ENCODE data around the gene AP3D1. TPM values are rescaled to one million over a fixed set of nuclear protein-coding genes. Genes with fewer than 3 reads are reported as not detected.

Gene AP3D1
- total RNA-seq, 2 experiments from 2014 or later = 73.7 to 74.1 TPM

DNA sequence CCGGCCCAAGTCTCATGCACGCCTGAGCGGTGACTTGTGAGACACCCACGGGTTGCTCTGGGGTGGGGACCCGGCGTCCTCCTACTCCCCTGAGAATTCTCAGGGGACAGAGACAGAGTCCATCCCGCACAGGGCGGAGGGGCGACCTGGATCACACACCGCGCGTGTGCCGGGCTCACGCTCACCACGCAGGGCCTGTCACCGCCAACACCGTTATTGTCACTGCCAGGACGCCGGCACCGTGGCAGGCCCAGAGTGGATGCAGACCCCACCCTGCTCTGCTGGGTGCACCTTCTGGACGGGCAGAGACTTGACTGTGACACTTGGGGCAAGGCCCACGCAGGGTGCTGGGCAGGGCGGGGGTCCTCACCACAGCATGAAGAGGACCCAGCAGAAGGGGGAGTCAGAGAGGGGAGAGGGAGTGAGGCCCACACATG lies 71.5 kb downstream of the AP3D1 start:
- ChIA-PET CTCF (interaction anchor here (0.7 kb wide), 1 partner anchor 10 kb away, joined by 3 read pairs; no protein-coding TSS in a partner anchor), POLR2A (interaction anchor here (1.3 to 1.6 kb wide), 2 partner anchors 8 to 11 kb away, joined by 3 to 4 read pairs; no protein-coding TSS in a partner anchor)
- peak overlapping the region; percentile 99 for H3K4me3 Mint-ChIP-seq
- intact Hi-C loops (cut with micrococcal nuclease) = no loop called here
- peaks cover 30% of the 10 kb centered on the region for H3K4me1 Mint-ChIP-seq (ENCODE audit: low read depth)
- ATAC-seq (no peak), DNase-seq (no peak)
- no peak for TF ChIP-seq CTCF (IDR thresholded peaks at IDR 0.05)
- peaks cover 86% of the 10 kb centered on the region for H3K36me3 Mint-ChIP-seq (ENCODE audit: low read depth)
- H3K27me3 Mint-ChIP-seq = no peaks in the 10 kb centered on the region
- no peaks in the 10 kb centered on the region for H3K9me3 Mint-ChIP-seq
- H3K27ac Mint-ChIP-seq = peak overlapping the region; percentile 100

DNA sequence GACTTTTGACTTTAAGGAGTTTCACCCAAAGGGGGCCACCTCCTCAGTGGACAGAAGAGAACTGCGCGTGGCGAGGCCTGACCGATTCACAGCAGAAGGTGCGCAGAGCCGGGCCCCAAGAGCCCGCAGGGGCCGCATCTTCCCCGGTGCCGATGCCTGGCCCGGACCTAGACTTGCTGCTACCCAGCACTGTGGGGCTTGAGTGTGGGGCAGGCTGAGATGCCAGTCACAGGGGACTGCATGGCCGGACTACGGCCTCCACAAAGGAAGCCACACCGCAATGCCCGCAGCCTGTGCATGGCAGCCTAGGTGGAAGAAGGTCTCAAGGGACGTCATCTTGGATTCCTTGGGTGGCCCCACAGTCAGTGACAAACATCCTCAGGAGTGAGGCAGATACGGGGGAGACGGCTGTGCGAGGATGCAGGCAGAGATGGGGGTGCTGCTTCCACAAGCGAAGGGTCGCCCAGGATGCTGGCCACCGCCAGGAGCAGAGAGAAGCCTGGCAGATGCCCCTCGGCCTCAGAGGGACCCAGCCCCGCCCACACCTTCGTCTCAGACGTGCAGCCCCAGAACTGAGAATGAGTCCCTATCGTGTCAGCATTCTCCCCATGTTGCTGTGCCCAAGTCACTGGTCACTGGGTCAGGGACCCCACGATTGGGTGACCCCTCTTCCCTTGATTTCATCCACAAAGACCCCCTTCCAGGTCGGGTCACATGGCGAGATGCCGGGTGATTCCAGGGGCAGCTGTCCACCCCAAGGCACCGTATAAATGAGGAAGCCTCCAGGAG lies 72.1 kb downstream of the AP3D1 start:
- ChIA-PET CTCF (no interaction called here), POLR2A (interaction anchor here (1.6 kb wide), 1 partner anchor 10 kb away, joined by 3 read pairs; no protein-coding TSS in a partner anchor)
- H3K36me3 Mint-ChIP-seq (ENCODE audit: low read depth) = peaks cover 83% of the 10 kb centered on the region
- DNase-seq (no peak), ATAC-seq (no peak)
- no peaks in the 10 kb centered on the region for H3K9me3 Mint-ChIP-seq
- H3K27ac Mint-ChIP-seq = peak overlapping the region; percentile 100
- peaks cover 31% of the 10 kb centered on the region for H3K4me1 Mint-ChIP-seq (ENCODE audit: low read depth)
- TF ChIP-seq CTCF (IDR thresholded peaks at IDR 0.05) = no peak
- peak overlapping the region; percentile 99 for H3K4me3 Mint-ChIP-seq
- intact Hi-C loops (cut with micrococcal nuclease) = no loop called here
- no peaks in the 10 kb centered on the region for H3K27me3 Mint-ChIP-seq

- Mint-ChIP-seq H3K36me3 (ENCODE audit: low read depth) (peaks cover 77% of the 10 kb centered on the region), H3K4me1 (ENCODE audit: low read depth) (peaks cover 34% of the 10 kb centered on the region), H3K27ac (no peak overlapping the region), H3K4me3 (no peak overlapping the region), H3K9me3 (no peaks in the 10 kb centered on the region), H3K27me3 (no peaks in the 10 kb centered on the region)
- CTCF ChIA-PET = no interaction called here
- DNase-seq = no peak
- POLR2A ChIA-PET = interaction anchor here (1.1 kb wide), 1 partner anchor 10 kb away, joined by 4 read pairs; no protein-coding TSS in a partner anchor
- TF ChIP-seq CTCF (IDR thresholded peaks at IDR 0.05) = no peak
- intact Hi-C loops (cut with micrococcal nuclease) = no loop called here
- no peak for ATAC-seq
Measured at GRCh38 chr19:2077833-2078619, 73.3 kb downstream of the AP3D1 start.

- TF ChIP-seq CTCF (IDR thresholded peaks at IDR 0.05) = no peak
- DNase-seq (no peak), ATAC-seq (no peak)
- intact Hi-C loops (cut with micrococcal nuclease) = no loop called here
- Mint-ChIP-seq H3K9me3 (no peaks in the 10 kb centered on the region), H3K4me3 (no peak overlapping the region), H3K4me1 (ENCODE audit: low read depth) (peaks cover 34% of the 10 kb centered on the region), H3K36me3 (ENCODE audit: low read depth) (peaks cover 76% of the 10 kb centered on the region), H3K27ac (no peak overlapping the region), H3K27me3 (no peaks in the 10 kb centered on the region)
- ChIA-PET POLR2A (interaction anchor here (1.1 kb wide), 1 partner anchor 9 kb away, joined by 4 read pairs; no protein-coding TSS in a partner anchor), CTCF (no interaction called here)
Measured at GRCh38 chr19:2077398-2077797, 74.0 kb downstream of the AP3D1 start.

Data from activated CD8-positive, alpha-beta T cell treated with anti-CD3 and anti-CD28 coated beads for 36 hours (primary cell).